Upper lobe of left lung (tissue), 4 donors: ENCODE measurements around the gene BCAS3.

Experiments
- CTCF ChIP-seq, 6 experiments: fragments of 450-650 bp in 4 of 6; fragments of 200-600 bp in 2 of 6; sonication (generic) in 2 of 6; IDR thresholded peaks; one replicate each; pipeline ENCODE4 v1.5.1; 2016 to 2019; ENCODE audit warnings: antibody characterized with exemption in 6 of 6
- EP300 ChIP-seq, 4 donors: sonication (generic); formaldehyde crosslinking; IDR thresholded peaks; one replicate each; pipeline ENCODE4 v1.5.1; 2017; ENCODE audit warnings: antibody characterized with exemption in 4 of 4, control low read depth in 2 of 4
- POLR2A ChIP-seq, 4 donors: fragments of 450-650 bp; IDR thresholded peaks; one replicate each; pipeline ENCODE4 v1.5.1; 2016 to 2017; ENCODE audit warnings: antibody characterized with exemption in 4 of 4, mild to moderate bottlenecking in 2 of 4
- POLR2AphosphoS5 ChIP-seq, 2 donors: sonication (generic); formaldehyde crosslinking; IDR thresholded peaks; one replicate each; pipeline ENCODE4 v1.5.1; 2017; ENCODE audit warnings: antibody characterized with exemption in 2 of 2

GRCh38 chr17:60630352-60630751, 47.3 kb upstream of the BCAS3 start:
- TF ChIP-seq POLR2AphosphoS5 (IDR thresholded peaks at IDR 0.05) (no peak), CTCF (IDR thresholded peaks at IDR 0.05) (no peak), POLR2A (IDR thresholded peaks at IDR 0.05) (no peak), EP300 (IDR thresholded peaks at IDR 0.05) (no peak)
